ENCODE results near the gene ARHGEF38.
"Not testable (repeated sequence)": the region's sequence is repeated elsewhere in the genome, so short reads cannot be mapped to it uniquely, and the experiment has no call there.

Gene ARHGEF38

DNA sequence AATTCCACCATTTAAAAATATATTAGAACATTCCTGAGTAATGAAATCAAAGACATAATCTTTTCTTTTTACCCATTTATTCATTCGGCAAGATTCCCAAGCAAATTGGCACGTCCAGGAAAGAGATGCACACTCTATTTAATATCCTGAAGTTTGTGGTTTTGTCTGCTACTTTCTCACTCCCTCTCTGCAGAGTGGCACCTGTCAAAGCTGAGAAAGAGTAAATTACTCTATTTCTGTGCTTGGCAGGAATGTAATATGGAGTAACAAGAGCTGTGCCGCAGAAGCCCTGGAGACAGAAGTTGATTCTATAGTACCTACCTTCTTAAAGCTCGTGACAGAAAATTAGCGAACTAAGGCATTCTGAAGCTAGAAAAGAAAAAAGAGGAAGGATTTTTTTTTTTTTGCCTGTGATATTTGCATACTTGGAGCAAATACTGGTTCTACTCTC is 161.7 kb downstream of the ARHGEF38 start:
- no peak for DNase-seq (ENCODE audit: low read depth)

DNA sequence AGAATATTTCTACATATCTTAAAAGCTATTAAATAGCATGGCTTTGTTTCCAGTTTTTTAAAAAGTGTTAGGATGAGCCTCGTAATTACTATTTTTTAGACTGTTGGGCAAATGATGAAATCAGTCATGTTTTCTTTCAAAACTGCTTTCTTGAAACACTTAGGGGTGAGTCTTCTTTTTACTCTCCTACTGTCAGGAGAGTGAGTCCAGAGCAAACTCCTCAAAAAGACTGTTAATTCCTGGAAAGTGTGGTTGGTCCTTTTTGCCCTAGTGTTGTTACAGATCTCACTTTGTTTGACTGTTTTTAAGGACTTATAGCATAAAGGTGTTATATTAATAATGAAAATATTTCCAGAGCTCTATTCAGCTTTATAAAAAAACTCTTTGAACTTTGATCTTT is 162.5 kb downstream of the ARHGEF38 start:
- no peak for DNase-seq (ENCODE audit: low read depth)

DNA sequence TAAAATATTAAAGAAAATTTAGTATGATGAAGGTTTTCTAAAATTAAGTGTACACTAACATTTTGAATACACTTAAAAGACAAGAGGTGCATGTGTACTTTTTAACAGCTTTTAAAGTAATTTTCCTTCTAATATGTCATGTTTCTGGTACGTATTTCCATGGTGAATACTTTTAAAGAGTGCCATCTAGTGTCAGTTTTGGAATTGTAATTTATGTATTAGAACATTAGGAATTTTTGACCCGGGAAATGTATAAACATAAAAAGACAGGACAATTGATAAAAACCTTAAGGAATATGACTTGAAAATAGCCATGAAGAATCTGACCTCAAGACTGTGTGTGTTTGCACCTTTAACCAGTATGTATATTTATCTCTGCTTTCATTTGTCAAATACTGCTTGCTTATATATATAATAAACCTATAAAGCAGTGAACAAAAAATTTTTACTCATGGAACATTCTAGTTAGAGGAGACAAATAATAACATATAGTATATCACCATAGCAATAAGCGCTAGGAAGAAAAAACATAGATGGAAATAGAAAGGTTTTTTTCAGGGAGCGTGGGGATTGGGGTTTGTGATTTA is 163.4 kb downstream of the ARHGEF38 start:
- no peak for DNase-seq (ENCODE audit: low read depth)

DNA sequence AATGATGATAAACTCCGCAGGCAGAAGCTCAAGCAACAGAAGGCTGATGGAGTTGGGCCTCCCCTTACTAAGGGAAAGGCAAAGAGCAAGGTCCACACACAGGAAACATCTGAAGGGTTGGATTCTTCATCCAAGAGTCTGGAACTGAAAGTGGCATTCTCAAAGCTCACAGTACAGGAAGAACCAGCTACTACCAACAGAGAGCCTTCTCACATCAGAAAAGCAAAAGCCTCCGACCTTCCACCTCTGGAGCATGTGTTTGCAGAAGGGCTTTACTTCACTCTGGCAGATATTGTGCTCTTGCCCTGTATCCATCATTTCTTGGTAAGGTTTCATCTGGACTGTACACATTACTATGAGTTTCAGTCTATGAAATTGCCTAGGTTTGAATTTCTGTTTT is 166.8 kb downstream of the ARHGEF38 start:
- DNase-seq (ENCODE audit: low read depth): no peak

DNA sequence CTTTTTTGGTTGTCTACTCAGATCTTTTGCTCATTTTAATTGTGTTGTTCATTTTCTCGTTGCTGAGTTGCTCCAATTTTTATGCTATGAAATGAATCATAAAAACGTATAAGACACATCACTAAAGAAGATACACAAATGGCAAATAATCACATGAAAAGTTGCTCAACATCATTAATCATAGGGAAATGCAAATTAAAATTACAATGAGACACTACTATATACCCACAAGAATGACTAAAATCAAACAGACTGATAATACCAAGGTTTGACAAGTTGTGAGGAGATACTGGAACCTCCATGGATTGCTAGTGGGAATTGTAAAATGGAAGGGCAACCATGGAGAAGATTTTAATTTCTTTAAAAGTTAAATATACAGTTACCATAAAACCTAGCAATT is 173.2 kb downstream of the ARHGEF38 start:
- no peak for DNase-seq (ENCODE audit: low read depth)

DNA sequence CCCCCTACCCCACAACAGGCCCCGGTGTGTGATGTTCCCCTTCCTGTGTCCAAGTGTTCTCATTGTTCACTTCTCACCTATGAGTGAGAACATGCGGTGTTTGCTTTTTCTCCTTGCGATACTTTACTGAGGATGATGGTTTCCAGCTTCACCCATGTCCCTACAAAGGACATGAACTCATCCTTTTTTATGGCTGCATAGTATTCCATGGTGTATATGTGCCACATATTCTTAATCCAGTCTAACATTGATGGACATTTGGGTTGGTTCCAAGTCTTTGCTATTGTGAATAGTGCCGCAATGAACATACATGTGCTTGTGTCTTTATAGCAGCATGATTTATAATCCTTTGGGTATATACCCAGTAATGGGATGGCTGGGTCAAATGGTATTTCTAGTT is 177.5 kb downstream of the ARHGEF38 start:
- not testable (repeated sequence) for DNase-seq (ENCODE audit: low read depth)
